Endothelial cell of umbilical vein (primary cell): Measurements from ENCODE around the gene TSHZ3.

Experiments
- EZH2 ChIP-seq: IDR thresholded peaks from 2 replicates; pipeline ENCODE4 v1.6.1; 2012; ENCODE audit warnings: borderline replicate concordance, low read depth, mild to moderate bottlenecking, moderate library complexity, low read length, inconsistent platforms; ENCODE audit not compliant: severe bottlenecking
- FOS ChIP-seq: IDR thresholded peaks from 2 replicates; pipeline ENCODE4 v1.6.1; 2011; ENCODE audit warnings: mild to moderate bottlenecking, low read length, moderate library complexity, borderline replicate concordance; ENCODE audit not compliant: insufficient read depth
- POLR2A ChIP-seq: IDR thresholded peaks from 2 replicates; pipeline ENCODE4 v1.6.1; 2012; ENCODE audit warnings: low read depth, mild to moderate bottlenecking, control low read depth, low read length
- POLR2AphosphoS5 ChIP-seq: IDR thresholded peaks from 2 replicates; pipeline ENCODE4 v1.6.1; 2012; ENCODE audit warnings: low read depth, mild to moderate bottlenecking, control low read depth, low read length, moderate library complexity; ENCODE audit not compliant: insufficient read depth
- TF ChIP-seq, protein P1 (sequence below), 2 donors: IDR thresholded peaks; 1 replicate in 1 of 2; 2 replicates in 1 of 2; pipeline ENCODE4 v1.5.1; 2011; ENCODE audit warnings: low read length in 2 of 2, mild to moderate bottlenecking in 2 of 2, moderate library complexity in 2 of 2, control low read depth in 1 of 2, inconsistent platforms in 1 of 2, low read depth in 1 of 2; ENCODE audit not compliant: insufficient read depth in 1 of 2; ENCODE audit errors: extremely low read depth in 1 of 2

DNA sequence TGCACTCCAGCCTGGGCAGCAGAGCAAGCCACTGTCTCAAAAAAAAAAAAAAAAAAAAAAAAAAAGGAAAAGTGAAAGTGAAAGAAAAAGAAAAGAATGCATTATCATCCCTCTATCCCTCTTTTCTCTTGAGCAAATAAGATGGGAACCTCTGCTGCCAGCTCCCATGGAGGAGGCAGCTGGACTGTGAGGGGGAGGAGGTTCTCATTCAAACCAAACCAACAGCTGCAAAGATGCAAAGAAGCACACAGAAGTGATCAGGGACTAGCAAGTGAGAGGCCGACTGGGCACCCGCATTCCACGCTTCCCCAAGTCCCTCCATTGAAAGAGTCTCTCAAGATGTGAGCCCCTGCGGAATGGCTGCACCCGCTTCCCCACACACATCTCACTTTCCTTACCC is 63.5 kb downstream of the TSHZ3 start:
- TF ChIP-seq, protein P1, sequence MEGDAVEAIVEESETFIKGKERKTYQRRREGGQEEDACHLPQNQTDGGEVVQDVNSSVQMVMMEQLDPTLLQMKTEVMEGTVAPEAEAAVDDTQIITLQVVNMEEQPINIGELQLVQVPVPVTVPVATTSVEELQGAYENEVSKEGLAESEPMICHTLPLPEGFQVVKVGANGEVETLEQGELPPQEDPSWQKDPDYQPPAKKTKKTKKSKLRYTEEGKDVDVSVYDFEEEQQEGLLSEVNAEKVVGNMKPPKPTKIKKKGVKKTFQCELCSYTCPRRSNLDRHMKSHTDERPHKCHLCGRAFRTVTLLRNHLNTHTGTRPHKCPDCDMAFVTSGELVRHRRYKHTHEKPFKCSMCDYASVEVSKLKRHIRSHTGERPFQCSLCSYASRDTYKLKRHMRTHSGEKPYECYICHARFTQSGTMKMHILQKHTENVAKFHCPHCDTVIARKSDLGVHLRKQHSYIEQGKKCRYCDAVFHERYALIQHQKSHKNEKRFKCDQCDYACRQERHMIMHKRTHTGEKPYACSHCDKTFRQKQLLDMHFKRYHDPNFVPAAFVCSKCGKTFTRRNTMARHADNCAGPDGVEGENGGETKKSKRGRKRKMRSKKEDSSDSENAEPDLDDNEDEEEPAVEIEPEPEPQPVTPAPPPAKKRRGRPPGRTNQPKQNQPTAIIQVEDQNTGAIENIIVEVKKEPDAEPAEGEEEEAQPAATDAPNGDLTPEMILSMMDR (IDR thresholded peaks at IDR 0.05; ENCODE audit: extremely low read depth in 1 of 2, insufficient read depth in 1 of 2, low read depth in 1 of 2, low read length in 2 of 2): no peak
- no peak for TF ChIP-seq EZH2
- no peak for TF ChIP-seq POLR2AphosphoS5
- TF ChIP-seq FOS: no peak
- no peak for TF ChIP-seq POLR2A
